DMS79 (cell line): ENCODE results near the gene STON2.
"Not testable (repeated sequence)": the region's sequence is repeated elsewhere in the genome, so short reads cannot be mapped to it uniquely, and the experiment has no call there.

Experiments used
- DNase-seq: peaks from one replicate; lab custom pipeline; 2025; lab: John Stamatoyannopoulos, UW

STON2 gene

DNA sequence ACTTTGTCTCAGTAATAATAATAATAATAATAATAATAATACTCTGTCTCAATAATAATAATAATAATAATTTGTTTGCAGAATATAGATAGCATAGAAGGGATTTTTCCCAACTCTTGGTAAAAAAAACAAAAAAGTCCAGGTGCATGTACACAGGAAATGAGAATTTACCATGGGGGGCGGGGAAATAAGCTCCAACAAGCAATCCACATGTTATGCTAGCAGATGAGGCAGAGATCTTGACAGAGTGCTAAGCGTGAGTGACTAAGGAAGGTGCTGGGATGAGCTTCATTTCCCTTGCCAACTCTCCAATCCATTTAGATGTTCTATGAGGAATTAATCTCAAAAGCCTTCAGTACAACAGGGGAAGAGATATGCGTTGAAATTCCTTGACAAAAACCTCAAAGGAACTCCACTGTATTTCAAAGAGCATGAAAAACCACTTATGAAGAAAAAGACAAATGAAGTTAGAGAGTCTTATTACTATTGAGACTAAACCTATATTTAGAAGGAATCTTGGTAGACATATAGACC lies 134.4 kb downstream of the STON2 start:
- no peak for DNase-seq

DNA sequence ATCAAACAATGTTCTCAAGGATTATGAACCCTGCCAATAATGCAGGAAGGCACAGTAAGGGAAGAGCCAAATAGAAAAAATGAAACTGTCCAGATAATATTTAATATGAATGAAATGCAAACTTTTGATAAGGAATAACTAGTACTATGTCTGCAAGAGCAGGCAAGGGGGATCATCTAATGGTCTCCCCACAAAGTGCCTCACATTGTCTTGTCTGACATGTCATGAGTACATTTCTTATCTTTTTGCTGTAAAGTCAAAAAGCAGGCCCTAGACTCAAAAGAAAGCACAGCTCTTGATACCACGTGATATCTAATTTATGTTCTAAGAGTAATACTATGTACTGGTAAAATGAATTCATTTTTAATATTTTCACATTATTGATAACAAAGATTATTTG lies 135.5 kb downstream of the STON2 start:
- DNase-seq = no peak

- DNase-seq = no peak
Observed at GRCh38 chr14:81263777-81264410, 136.2 kb downstream of the STON2 start.

- DNase-seq = no peak
Observed at GRCh38 chr14:81261176-81261575, 138.9 kb downstream of the STON2 start.

GRCh38 chr14:81260732-81261131 lies 139.4 kb downstream of the STON2 start:
- no peak for DNase-seq

GRCh38 chr14:81256289-81256960 lies 143.7 kb downstream of the STON2 start:
- DNase-seq = no peak

GRCh38 chr14:81252278-81252677 lies 147.8 kb downstream of the STON2 start:
- no peak for DNase-seq

- no peak for DNase-seq
Observed at GRCh38 chr14:81247271-81247766, 152.8 kb downstream of the STON2 start.

GRCh38 chr14:81246461-81247270 lies 153.5 kb downstream of the STON2 start:
- no peak for DNase-seq

GRCh38 chr14:81245771-81246170 lies 154.4 kb downstream of the STON2 start:
- DNase-seq = no peak

DNA sequence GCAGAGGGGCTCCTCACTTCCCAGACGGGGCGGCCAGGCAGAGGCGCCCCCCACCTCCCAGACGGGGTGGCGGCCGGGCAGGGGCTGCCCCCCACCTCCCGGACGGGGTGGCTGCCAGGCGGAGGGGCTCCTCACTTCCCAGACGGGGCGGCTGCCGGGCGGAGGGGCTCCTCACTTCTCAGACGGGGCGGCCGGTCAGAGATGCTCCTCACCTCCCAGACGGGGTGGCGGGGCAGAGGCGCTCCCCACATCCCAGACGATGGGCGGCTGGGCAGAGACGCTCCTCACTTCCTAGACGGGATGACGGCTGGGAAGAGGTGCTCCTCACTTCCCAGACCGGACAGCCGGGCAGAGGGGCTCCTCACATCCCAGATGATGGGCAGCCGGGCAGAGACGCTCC lies 155.7 kb downstream of the STON2 start:
- DNase-seq = not testable (repeated sequence)

DNA sequence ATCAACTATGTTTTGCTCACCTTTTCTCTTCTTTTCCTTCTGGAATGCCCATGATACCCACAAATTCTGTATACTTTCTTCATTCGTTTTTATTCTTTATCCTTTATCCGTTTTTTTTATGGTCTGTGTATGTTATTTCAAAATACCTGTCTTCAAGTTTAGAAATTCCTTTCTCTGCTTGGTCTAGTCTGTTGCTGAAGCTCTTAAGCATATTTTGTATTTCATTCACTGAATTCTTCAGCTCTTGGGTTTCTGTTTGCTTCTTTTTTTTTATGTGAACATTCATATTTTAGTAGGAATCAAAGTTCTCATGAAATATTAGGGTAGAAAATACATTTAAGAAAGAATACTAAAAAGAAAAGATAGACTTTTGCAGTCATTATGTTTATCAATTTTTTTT lies 156.6 kb downstream of the STON2 start:
- no peak for DNase-seq

GRCh38 chr14:81236849-81237248 lies 163.3 kb downstream of the STON2 start:
- DNase-seq = not testable (repeated sequence)

GRCh38 chr14:81236138-81236537 lies 164.0 kb downstream of the STON2 start:
- no peak for DNase-seq

- no peak for DNase-seq
Observed at GRCh38 chr14:81235096-81235495, 165.0 kb downstream of the STON2 start.

DNA sequence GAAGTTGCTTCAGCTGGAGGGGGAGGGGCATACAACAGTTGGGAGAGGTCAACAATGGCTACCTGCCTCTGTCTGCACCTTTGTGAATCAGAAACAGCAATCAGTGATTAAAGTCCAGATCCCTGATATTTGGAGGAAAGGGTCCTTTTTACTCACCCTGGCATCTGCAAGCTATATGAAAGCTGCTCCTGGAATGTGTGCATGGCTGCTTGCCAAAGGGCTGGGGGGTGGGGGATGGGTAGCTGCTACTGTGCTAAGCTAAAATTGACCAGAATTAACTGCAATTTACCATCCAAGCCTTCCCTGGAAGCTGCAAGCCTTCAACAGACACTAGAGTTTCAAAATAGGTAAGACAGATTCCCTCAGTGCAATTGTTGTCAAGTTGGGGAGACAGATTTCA lies 165.8 kb downstream of the STON2 start:
- no peak for DNase-seq

DNA sequence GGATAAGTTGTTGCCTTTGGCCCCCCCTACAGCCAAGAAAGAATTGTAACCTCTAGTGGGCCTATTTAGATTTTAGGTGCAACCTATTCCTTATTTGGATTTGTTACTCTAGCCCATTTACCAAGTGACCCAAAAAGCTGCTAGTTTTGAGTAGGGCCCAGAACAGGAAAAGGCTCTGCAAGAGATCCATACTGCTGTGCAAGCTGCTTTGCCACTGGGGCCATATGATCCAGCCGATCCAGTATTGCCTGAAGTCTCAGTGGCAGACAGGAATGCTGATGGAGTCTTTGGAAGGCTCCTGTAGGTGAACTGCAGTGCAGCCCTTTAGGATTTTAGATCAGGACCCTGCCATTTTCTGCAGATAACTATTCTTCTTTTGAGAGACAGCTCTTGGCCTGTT lies 166.5 kb downstream of the STON2 start:
- DNase-seq = no peak

DNA sequence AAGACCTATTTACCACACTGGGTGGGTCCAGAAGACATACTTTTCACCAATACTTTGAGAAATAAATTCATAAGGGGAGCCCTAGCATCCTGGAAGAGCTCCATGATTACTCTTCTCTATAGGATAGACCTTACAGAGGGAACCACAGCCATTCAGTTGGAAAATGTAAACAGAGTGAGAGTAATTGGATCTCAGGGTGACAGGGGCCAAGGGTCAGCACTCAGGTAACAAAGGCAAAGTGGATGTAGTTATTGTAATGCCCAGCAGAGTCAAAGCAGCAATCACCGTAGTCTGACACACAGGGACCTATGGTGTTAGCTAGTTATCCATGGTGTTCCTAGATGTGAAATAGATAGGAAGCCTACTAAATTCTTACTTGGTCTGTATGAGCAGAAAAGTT lies 168.6 kb downstream of the STON2 start:
- no peak for DNase-seq

GRCh38 chr14:81224222-81224621 lies 175.9 kb downstream of the STON2 start:
- no peak for DNase-seq

DNA sequence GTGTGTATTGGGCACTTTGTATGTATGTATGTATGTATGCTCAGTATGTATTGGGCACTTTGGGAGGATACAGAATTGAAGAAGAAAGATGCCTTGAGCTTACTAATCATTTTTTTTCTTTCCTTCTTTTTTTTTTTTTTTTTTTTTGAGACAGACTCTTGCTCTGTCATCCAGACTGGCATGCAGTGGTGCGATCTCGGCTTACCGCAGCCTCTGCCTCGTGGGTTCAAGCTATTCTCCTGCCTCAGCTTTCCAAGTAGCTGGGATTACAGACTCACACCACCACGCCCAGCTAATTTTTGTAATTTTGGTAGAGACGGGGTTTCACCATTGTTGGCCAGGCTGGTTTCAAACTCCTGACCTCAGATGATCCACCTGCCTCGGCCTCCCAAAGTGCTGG lies 176.3 kb downstream of the STON2 start:
- DNase-seq = not testable (repeated sequence)

DNA sequence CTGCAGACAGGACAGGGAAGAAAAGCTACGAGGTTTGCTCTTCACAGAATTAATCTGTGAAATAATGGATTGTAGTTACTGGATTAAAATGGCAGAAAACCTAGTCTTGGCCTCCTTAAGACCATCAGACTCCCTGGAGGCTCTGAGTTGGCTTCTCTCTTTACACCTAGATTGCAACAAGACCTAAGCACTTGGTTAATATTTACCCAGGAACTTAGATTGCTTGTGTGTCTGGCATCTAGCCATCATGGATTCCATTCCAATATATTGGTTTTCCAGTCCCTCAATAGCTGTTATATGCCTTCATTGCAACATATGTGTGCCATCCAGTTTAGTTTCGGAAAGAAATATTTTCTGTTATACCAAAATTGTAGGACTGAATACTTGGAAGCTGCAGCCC lies 177.4 kb downstream of the STON2 start:
- no peak for DNase-seq

DNA sequence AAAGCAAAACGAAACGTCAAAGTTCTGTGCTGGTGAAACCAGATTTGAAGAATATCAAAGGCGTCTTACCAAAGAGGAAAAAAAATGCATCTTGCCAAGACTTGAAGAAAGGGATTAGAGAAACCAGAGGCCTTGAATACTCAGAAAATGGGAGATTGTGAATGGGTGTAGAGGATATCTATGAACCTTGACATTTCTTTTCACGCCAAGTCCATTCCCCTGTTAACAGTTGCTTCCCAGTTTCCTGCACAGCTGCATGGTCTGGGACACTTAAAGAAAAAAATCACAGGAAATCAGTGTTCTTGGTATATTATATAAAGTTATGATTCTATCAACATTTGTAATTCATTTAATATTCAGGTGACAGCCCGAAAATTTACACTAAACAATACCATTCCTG lies 178.0 kb downstream of the STON2 start:
- DNase-seq = no peak
